ENCODE data around the gene CDK14.

Gene CDK14

GRCh38 chr7:90674625-90675024 lies 78.5 kb downstream of the CDK14 start:
- no peak overlapping the region for H3K4me3 Mint-ChIP-seq
- H3K4me1 Mint-ChIP-seq (ENCODE audit: low read depth): no peaks in the 10 kb centered on the region
- H3K27ac Mint-ChIP-seq: no peak overlapping the region
- no peaks in the 10 kb centered on the region for H3K27me3 Mint-ChIP-seq
- H3K9me3 Mint-ChIP-seq: peaks cover 4% of the 10 kb centered on the region
- H3K36me3 Mint-ChIP-seq (ENCODE audit: low read depth): no peaks in the 10 kb centered on the region

DNA sequence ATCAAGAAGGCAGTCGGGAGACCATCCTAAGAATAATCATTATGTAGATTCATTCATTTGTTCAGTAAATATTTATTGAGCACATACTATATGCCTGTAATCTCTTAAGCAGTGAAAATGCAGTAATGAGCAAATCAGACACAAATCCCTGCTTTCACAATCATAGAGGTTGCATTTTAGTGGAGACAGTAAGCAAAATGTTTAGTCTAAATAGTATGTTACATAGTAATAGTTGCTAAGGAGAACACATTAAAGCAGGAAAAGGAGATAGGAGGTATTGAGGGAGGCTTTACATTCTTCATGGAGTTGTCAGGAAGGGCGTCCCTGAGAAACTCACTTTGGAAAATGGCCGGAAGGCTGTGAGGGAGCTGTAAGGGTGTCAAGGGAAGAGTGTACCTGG lies 79.9 kb downstream of the CDK14 start:
- no peaks in the 10 kb centered on the region for H3K4me1 Mint-ChIP-seq (ENCODE audit: low read depth)
- H3K27me3 Mint-ChIP-seq: no peaks in the 10 kb centered on the region
- no peak overlapping the region for H3K4me3 Mint-ChIP-seq
- H3K36me3 Mint-ChIP-seq (ENCODE audit: low read depth): no peaks in the 10 kb centered on the region
- peaks cover 4% of the 10 kb centered on the region for H3K9me3 Mint-ChIP-seq
- no peak overlapping the region for H3K27ac Mint-ChIP-seq

DNA sequence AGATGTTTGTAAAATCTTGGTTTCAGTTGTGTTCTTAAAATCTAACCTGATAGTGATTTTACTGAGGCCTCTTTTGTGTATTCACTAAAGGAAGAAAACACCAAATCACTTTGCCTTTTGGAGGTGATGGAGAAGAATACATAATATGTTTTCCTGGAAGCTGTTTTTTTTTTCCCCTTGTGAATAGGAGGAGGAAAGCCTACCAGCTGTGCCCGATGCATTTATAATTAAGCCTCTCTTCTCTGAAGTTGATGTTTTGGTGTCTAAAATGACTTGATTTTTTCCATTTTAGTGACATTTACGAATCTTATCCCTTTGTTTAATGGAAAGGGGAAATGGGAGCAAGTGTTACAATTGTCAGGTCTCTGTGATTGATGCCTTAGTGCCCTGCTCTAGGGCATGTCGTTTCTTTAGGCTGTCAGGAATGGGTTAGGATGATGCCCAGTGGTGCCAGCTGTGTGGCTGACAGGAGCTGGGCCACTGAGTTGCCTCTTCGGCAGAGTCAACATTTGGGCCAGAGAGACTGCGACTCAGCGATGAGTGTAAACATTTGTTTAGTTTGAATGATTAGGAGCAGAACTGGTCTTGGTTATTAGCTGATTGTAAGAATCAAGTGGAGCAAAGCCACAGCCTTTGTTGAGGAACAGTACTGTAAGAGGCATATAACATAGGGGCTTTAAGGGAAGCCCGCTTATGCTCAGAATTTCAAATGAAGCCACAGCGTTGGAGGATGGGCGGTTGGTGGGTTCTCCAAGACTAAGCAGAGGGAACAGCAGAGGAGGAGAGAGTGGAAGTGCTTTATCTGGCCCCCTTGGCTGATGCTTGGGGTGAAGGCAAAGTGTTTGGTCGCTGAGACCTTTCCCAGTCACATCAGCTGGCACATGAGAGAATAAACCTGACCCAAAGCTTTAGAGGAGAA lies 81.6 kb downstream of the CDK14 start:
- Mint-ChIP-seq H3K9me3 (peaks cover 4% of the 10 kb centered on the region), H3K4me3 (no peak overlapping the region), H3K4me1 (ENCODE audit: low read depth) (no peaks in the 10 kb centered on the region), H3K27ac (no peak overlapping the region), H3K27me3 (no peaks in the 10 kb centered on the region), H3K36me3 (ENCODE audit: low read depth) (no peaks in the 10 kb centered on the region)

DNA sequence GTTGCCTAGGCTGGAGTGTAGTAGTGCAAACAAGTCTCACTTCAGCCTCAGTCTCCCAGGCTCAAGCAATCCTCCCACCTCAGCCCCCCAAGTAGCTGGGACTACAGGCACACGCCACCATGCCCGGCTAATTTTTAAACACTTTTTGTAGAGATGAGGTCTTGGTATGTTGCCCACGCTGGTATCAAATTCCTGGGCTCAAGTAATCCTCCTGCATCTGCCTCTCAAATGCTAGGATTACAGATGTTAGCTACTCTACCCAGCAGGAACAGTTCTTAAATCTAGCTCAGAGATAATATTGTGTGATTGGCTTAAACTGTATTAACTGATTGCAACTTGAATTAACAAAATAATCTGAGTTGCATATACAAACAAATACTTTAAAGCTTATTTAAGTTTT lies 82.9 kb downstream of the CDK14 start:
- no peaks in the 10 kb centered on the region for H3K4me1 Mint-ChIP-seq (ENCODE audit: low read depth)
- H3K4me3 Mint-ChIP-seq: no peak overlapping the region
- H3K36me3 Mint-ChIP-seq (ENCODE audit: low read depth): no peaks in the 10 kb centered on the region
- H3K27me3 Mint-ChIP-seq: no peaks in the 10 kb centered on the region
- H3K9me3 Mint-ChIP-seq: peaks cover 4% of the 10 kb centered on the region
- H3K27ac Mint-ChIP-seq: no peak overlapping the region

DNA sequence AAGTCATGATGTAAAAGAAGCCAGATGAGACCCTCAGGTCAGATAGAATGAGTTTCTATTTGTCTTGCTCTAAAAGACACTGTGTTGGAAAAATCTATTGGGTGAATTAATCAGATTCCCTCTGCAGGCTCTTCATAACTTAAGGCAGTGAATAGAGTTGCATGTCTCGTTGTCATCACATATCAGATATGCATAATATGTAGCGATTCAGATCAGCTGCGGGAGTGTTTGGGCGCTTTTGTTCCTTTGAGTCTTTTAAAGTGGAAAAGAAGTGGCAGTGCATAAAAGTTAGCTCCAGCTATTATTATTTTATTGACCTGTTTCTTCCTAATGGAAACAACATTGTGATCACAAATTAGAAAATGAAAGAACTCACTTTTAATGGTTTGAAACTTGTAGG lies 84.4 kb downstream of the CDK14 start:
- peaks cover 4% of the 10 kb centered on the region for H3K9me3 Mint-ChIP-seq
- H3K4me1 Mint-ChIP-seq (ENCODE audit: low read depth): no peaks in the 10 kb centered on the region
- H3K27ac Mint-ChIP-seq: no peak overlapping the region
- H3K36me3 Mint-ChIP-seq (ENCODE audit: low read depth): no peaks in the 10 kb centered on the region
- H3K27me3 Mint-ChIP-seq: no peaks in the 10 kb centered on the region
- H3K4me3 Mint-ChIP-seq: no peak overlapping the region

DNA sequence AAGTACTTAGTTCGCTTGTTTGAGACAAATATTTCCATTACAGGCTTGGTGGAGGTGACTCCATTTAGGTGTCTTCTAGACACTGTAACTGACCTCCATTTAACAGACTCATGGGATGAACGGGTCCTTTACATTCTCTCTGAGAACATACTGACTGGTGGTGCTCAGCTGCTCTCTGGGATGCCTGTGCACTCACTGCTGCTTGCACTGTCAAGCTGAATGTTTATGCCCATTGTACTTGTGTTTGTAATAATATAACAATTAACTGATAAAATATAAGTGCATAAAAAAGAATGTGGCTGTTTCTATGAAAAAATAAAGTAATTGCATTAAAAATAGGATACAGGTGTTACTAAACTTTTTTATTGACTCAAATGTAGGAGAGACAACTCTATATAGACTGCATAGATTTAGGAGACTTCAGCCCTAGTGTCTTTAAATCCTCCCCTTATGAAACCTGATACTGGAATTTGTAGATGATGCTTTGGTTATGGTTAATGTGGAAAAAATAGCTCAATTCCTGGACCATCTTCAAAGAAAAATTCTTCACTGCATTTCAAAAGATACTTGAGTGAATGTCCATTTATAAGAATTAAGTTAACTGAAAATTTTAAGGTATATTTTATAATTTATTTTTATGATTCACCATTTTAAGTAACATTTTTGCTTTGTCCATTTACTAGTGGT lies 85.4 kb downstream of the CDK14 start:
- Mint-ChIP-seq H3K36me3 (ENCODE audit: low read depth) (no peaks in the 10 kb centered on the region), H3K9me3 (no peaks in the 10 kb centered on the region), H3K4me3 (no peak overlapping the region), H3K27ac (no peak overlapping the region), H3K27me3 (no peaks in the 10 kb centered on the region), H3K4me1 (ENCODE audit: low read depth) (no peaks in the 10 kb centered on the region)

DNA sequence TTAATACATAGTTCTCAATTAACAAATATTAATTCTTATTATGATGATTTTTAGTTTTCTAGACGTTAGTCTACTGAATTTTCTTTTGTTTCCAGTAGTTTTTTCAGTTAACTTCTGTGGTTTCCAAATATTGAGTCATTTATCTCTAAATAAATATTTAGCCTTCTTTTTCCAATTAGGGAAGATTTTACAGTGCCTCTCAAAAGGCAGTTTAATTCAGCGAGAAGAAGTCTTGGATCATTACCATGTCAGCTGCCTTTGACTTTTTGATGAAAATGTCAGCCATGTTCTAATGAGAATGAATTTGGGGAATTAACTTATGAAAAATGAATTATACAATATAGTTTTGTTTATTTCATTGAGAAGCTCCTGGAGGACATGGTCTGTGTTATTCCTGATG lies 90.0 kb downstream of the CDK14 start:
- H3K4me3 Mint-ChIP-seq: no peak overlapping the region
- no peak overlapping the region for H3K27ac Mint-ChIP-seq
- no peaks in the 10 kb centered on the region for H3K4me1 Mint-ChIP-seq (ENCODE audit: low read depth)
- no peaks in the 10 kb centered on the region for H3K9me3 Mint-ChIP-seq
- no peaks in the 10 kb centered on the region for H3K36me3 Mint-ChIP-seq (ENCODE audit: low read depth)
- H3K27me3 Mint-ChIP-seq: no peaks in the 10 kb centered on the region

- no peak overlapping the region for H3K27ac Mint-ChIP-seq
- H3K4me3 Mint-ChIP-seq: no peak overlapping the region
- no peaks in the 10 kb centered on the region for H3K4me1 Mint-ChIP-seq (ENCODE audit: low read depth)
- H3K36me3 Mint-ChIP-seq (ENCODE audit: low read depth): no peaks in the 10 kb centered on the region
- H3K9me3 Mint-ChIP-seq: no peaks in the 10 kb centered on the region
- no peaks in the 10 kb centered on the region for H3K27me3 Mint-ChIP-seq
Measured at GRCh38 chr7:90688810-90689209, 92.7 kb downstream of the CDK14 start.

GRCh38 chr7:90689260-90689659 lies 93.1 kb downstream of the CDK14 start:
- Mint-ChIP-seq H3K27ac (no peak overlapping the region), H3K36me3 (ENCODE audit: low read depth) (no peaks in the 10 kb centered on the region), H3K4me1 (ENCODE audit: low read depth) (no peaks in the 10 kb centered on the region), H3K9me3 (no peaks in the 10 kb centered on the region), H3K4me3 (no peak overlapping the region), H3K27me3 (no peaks in the 10 kb centered on the region)

- Mint-ChIP-seq H3K9me3 (no peaks in the 10 kb centered on the region), H3K4me3 (no peak overlapping the region)
Measured at GRCh38 chr7:90690159-90690858, 94.2 kb downstream of the CDK14 start.

GRCh38 chr7:90692396-90692795 lies 96.3 kb downstream of the CDK14 start:
- H3K9me3 Mint-ChIP-seq: peaks cover 6% of the 10 kb centered on the region
- peaks cover 3% of the 10 kb centered on the region for H3K27me3 Mint-ChIP-seq
- no peak overlapping the region for H3K4me3 Mint-ChIP-seq
- no peaks in the 10 kb centered on the region for H3K36me3 Mint-ChIP-seq (ENCODE audit: low read depth)
- no peak overlapping the region for H3K27ac Mint-ChIP-seq
- no peaks in the 10 kb centered on the region for H3K4me1 Mint-ChIP-seq (ENCODE audit: low read depth)

More at GRCh38 chr7:90690159-90690858, 94.2 kb downstream of the CDK14 start:
- Mint-ChIP-seq H3K4me1 (ENCODE audit: low read depth) (no peaks in the 10 kb centered on the region), H3K36me3 (ENCODE audit: low read depth) (no peaks in the 10 kb centered on the region), H3K27me3 (no peaks in the 10 kb centered on the region), H3K27ac (no peak overlapping the region)

GRCh38 chr7:90692947-90693346 lies 96.8 kb downstream of the CDK14 start:
- peaks cover 6% of the 10 kb centered on the region for H3K9me3 Mint-ChIP-seq
- no peak overlapping the region for H3K4me3 Mint-ChIP-seq
- no peaks in the 10 kb centered on the region for H3K4me1 Mint-ChIP-seq (ENCODE audit: low read depth)
- H3K27ac Mint-ChIP-seq: no peak overlapping the region
- H3K36me3 Mint-ChIP-seq (ENCODE audit: low read depth): no peaks in the 10 kb centered on the region
- peaks cover 3% of the 10 kb centered on the region for H3K27me3 Mint-ChIP-seq

- Mint-ChIP-seq H3K27ac (no peak overlapping the region), H3K4me1 (ENCODE audit: low read depth) (peaks cover 4% of the 10 kb centered on the region), H3K27me3 (peaks cover 3% of the 10 kb centered on the region), H3K4me3 (no peak overlapping the region), H3K9me3 (peaks cover 6% of the 10 kb centered on the region), H3K36me3 (ENCODE audit: low read depth) (no peaks in the 10 kb centered on the region)
Measured at GRCh38 chr7:90693939-90694338, 97.8 kb downstream of the CDK14 start.

- peaks cover 4% of the 10 kb centered on the region for H3K4me1 Mint-ChIP-seq (ENCODE audit: low read depth)
- H3K27ac Mint-ChIP-seq: no peak overlapping the region
- no peaks in the 10 kb centered on the region for H3K36me3 Mint-ChIP-seq (ENCODE audit: low read depth)
- H3K9me3 Mint-ChIP-seq: peaks cover 6% of the 10 kb centered on the region
- H3K27me3 Mint-ChIP-seq: peaks cover 3% of the 10 kb centered on the region
- H3K4me3 Mint-ChIP-seq: no peak overlapping the region
Measured at GRCh38 chr7:90698616-90699015, 102.5 kb downstream of the CDK14 start.

DNA sequence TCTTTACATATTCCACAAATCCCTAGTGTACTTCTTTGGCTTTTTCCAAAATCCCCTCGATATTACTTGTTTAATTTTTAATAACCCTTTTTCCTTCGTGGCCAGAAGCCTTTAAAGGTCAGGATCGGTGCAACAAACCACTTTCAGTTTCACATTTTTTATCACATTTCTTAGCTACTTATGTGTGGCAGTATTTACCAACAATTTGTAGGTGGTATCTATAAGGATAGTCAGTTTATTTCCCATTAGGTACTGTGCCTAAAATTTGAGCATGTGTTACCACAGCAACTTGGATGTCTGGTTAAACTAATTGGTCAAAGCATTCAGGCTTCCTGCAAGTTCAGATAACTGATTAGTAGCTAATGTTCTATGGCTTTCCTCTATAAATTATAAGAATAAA lies 104.9 kb downstream of the CDK14 start:
- H3K27me3 Mint-ChIP-seq: peaks cover 3% of the 10 kb centered on the region
- no peak overlapping the region for H3K27ac Mint-ChIP-seq
- H3K36me3 Mint-ChIP-seq (ENCODE audit: low read depth): no peaks in the 10 kb centered on the region
- H3K4me1 Mint-ChIP-seq (ENCODE audit: low read depth): peaks cover 4% of the 10 kb centered on the region
- peaks cover 6% of the 10 kb centered on the region for H3K9me3 Mint-ChIP-seq
- H3K4me3 Mint-ChIP-seq: peak overlapping the region; percentile 18

Data from stimulated activated naive CD8-positive, alpha-beta T cell treated with anti-CD3 and anti-CD28 coated beads, Interleukin-15, Interleukin-2, amounts not matched to agents 100 ng/mL and 50 ng/mL, for 24 hours (primary cell).